ENCODE results near the gene THG1L. TPM values are rescaled to one million over a fixed set of nuclear protein-coding genes. Genes with fewer than 3 reads are reported as not detected.

The THG1L gene
- 11.6 and 17.6 TPM in 2 replicates for total RNA-seq

DNA sequence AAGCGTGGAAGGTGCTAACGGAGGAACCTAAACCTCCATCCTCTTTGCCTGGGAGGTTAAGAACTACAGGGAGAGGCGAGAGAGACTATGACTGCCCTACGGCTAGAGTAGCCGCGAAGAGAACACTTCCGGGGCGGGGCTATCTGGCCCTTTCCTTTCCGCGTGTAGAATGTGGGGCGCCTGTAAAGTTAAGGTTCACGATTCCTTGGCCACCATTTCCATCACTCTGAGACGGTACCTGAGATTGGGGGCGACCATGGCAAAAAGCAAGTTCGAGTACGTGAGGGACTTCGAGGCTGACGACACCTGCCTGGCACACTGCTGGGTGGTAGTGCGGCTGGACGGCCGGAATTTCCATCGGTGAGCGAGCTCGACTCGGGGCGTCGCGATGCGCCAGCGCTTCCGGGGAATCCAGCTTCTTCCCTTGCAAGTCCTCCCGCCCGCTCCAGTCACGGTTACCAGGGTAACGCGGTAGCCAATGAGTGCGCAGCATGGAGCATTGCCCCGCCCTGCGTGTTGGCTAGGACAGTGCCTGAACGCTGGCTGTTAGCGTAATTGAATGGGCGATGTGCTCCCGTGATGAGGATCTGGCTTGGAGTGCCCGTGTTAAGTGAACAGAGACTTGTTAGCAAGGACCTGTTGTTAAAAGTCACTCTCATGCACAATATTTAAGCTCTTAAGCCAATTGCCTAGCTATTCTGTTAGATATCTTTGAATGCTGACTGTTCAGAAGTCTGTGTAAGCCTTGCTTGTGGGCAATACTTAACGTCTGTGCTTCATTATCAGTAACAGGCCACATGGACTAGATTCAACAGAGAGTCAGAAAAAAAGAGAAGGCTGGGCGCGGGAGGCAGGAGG lies at the start of gene THG1L:
THG1L (plus strand) TSS at position 149 of the 858 bp plus-strand sequence; CDS start at position 170, 21 bp downstream.

DNA sequence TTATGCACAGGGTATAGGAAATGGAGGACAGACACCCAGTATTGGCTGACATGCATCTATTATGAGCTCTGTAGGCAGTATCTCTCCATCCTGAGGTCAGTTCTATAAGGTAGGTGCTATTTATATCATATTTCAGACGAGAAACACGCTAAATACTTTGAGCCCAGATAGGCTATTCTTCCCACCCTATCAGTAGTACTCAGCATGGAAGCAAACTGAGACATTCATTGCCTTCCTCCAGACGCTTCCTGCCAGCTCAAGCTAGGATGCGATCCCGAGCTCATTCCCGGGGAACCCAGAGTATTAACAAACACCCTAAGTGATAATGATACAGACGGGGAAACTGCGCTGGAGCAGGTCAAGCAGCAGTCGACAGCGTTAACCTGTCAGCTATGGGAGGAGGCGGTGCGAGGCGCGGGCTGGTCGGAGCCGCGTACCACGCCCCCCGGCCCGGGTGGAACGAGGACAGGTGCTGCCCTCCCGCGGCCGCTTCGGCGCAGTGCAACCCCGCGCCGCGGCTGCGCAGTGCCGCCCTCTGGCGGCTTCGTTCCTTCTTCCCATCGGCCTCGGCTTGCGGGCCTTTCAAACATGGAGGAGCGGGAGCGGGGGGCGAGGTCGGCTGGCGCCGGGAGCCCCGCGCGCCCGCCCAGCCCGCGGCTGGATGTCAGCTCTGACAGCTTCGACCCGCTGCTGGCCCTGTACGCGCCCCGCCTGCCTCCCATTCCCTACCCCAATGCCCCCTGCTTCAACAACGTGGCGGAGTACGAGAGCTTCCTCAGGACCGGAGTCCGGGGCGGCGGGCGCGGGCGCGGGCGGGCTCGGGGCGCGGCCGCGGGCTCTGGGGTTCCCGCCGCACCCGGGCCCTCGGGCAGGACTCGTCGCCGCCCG lies 12.2 kb downstream of the THG1L start, which contains the start of gene LSM11:
LSM11 (plus strand) TSS at position 550 of the 888 bp plus-strand sequence; CDS start at position 589, 39 bp downstream.

Other genes with a start within 250 kb of the THG1L start
- 72.8 and 110 TPM in 2 replicates for gene ADAM19, start 155.6 kb upstream of the THG1L start, total RNA-seq
- 0.33 and 0.51 TPM in 2 replicates for gene SOX30, start 79.0 kb upstream of the THG1L start, total RNA-seq
- not detected in 2 replicates for gene C5orf52, start 59.9 kb upstream of the THG1L start, total RNA-seq
- gene LSM11, start 12.3 kb downstream of the THG1L start, total RNA-seq = 2.2 and 2.3 TPM in 2 replicates
- gene CLINT1, start 127.7 kb downstream of the THG1L start, total RNA-seq = 60.0 and 71.2 TPM in 2 replicates

Measured in mesangial cell (primary cell).